Spleen (tissue), 7 donors: Measurements from ENCODE around the gene SPEF2.

Experiments used
- CTCF ChIP-seq, 11 experiments: fragments of 200-600 bp in 7 of 11; fragments of 450-650 bp in 4 of 11; sonication (generic) in 4 of 11; IDR thresholded peaks in 8 of 11; conservative IDR thresholded peaks in 3 of 11; 1 replicate in 7 of 11; 2 replicates in 4 of 11; pipeline versions ENCODE4 v1.4.0 to v1.8.0; 2016 to 2021; ENCODE audit warnings: antibody characterized with exemption in 11 of 11, inconsistent platforms in 4 of 11, mild to moderate bottlenecking in 1 of 11
- POLR2A ChIP-seq, 3 donors: fragments of 450-650 bp; IDR thresholded peaks; one replicate each; pipeline ENCODE4 v1.5.1; 2017; ENCODE audit warnings: antibody characterized with exemption in 3 of 3, mild to moderate bottlenecking in 1 of 3
- donor health status: DM: no; HTN: no; CAD: no; lungs with moderate emphysema.
- donor health status: DM: no; HTN: no; CAD: no.
- donor health status: DM: no; HTN: no; CAD: no.

DNA sequence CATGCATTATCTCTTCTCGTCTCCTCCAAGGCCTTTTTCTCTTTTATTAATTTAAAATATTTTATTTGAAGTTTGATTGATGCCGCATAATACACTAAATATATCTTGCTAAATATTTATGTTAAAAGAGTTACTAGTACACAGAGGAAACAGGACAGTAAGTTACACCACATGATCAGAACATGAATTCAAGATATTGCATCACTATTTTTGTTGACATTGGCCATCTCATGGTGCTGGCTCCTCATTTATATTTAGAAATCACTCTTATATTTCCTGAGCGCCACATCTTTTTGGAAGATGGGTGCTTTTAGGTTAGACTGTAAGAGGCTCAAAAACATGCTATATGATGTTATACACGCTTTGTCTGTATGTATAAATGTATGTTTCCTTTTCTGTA, 23.0 kb downstream of the SPEF2 start:
- TF ChIP-seq CTCF (IDR thresholded peaks at IDR 0.05 in 8 of 11, conservative IDR thresholded peaks at IDR 0.05 in 3 of 11) (no peak), POLR2A (IDR thresholded peaks at IDR 0.05) (no peak)
